Neural crest cell (in vitro differentiated cells): ENCODE data around the gene FBXW7. TPM values are rescaled to one million over a fixed set of nuclear protein-coding genes. Genes with fewer than 3 reads are reported as not detected.

Experiments used
- DNase-seq: peaks from one replicate; pipeline ENCODE4 v3.0.0; 2021; ENCODE audit warnings: low read depth, mixed read lengths, low spot score
- H3K27ac Mint-ChIP-seq: one replicate; pipeline ENCODE4 v1.8.0; 2021; ENCODE audit warnings: mild to moderate bottlenecking, mixed read lengths; ENCODE audit not compliant: unreplicated experiment
- H3K27me3 Mint-ChIP-seq: 2 replicates; pipeline ENCODE4 v1.8.0; 2021; ENCODE audit warnings: low read depth, mild to moderate bottlenecking, mixed read lengths
- H3K36me3 Mint-ChIP-seq: 2 replicates; pipeline ENCODE4 v1.8.0; 2021; ENCODE audit warnings: low read depth, mild to moderate bottlenecking, mixed read lengths
- H3K4me1 Mint-ChIP-seq: 2 replicates; pipeline ENCODE4 v1.8.0; 2021; ENCODE audit warnings: mixed read lengths
- H3K4me3 Mint-ChIP-seq: one replicate; pipeline ENCODE4 v1.8.0; 2021; ENCODE audit warnings: mild to moderate bottlenecking, mixed read lengths
- H3K9me3 Mint-ChIP-seq: 2 replicates; pipeline ENCODE4 v1.8.0; 2021; ENCODE audit warnings: mixed read lengths
- CTCF ChIP-seq: fragments of 200-600 bp; sonication (generic); conservative IDR thresholded peaks from 2 replicates; pipeline ENCODE4 v1.5.0; 2021; ENCODE audit warnings: antibody characterized with exemption, mild to moderate bottlenecking
- total RNA-seq: library from RNA; stranded (reverse); gene quantifications from 2 replicates; pipeline ENCODE4 v1.2.1, GENCODE V29; 2021

The FBXW7 gene
- total RNA-seq, 1 donor from 2014 or later: 33.4 TPM

GRCh38 chr4:152501846-152502536 is 33.9 kb downstream of the FBXW7 start:
- Mint-ChIP-seq H3K4me3 (no peak overlapping the region), H3K4me1 (peaks cover 15% of the 10 kb centered on the region), H3K27ac (no peak overlapping the region), H3K36me3 (no peaks in the 10 kb centered on the region), H3K9me3 (no peaks in the 10 kb centered on the region), H3K27me3 (no peaks in the 10 kb centered on the region)
- TF ChIP-seq CTCF: no peak
- no peak for DNase-seq

- DNase-seq: peak; percentile 72
- Mint-ChIP-seq H3K4me1 (peaks cover 15% of the 10 kb centered on the region), H3K27me3 (no peaks in the 10 kb centered on the region), H3K36me3 (no peaks in the 10 kb centered on the region), H3K27ac (no peak overlapping the region), H3K4me3 (no peak overlapping the region), H3K9me3 (no peaks in the 10 kb centered on the region)
- peak; percentile 93 for TF ChIP-seq CTCF
Observed at GRCh38 chr4:152500800-152501434, 35.0 kb downstream of the FBXW7 start.

DNA sequence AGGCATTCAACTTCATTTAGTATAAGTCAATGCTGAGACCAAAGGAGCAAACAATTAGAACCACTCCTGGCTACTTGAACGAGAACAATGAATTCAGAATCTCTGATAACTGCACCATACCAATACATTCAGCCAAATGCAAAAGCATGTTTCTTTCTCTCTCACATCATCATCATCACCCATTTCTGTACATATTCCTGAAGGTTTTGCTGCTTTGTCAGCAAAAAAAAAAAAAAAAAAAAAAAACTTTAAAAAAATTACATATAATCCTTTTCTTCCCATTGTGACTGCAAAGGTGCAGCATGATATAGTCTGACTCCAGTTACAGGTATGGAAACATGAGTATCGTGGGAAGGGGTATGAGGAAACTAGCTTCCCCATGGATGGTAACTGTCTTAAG is 35.6 kb downstream of the FBXW7 start:
- H3K4me3 Mint-ChIP-seq: no peak overlapping the region
- no peak for TF ChIP-seq CTCF
- H3K27me3 Mint-ChIP-seq: no peaks in the 10 kb centered on the region
- DNase-seq: no peak
- peaks cover 15% of the 10 kb centered on the region for H3K4me1 Mint-ChIP-seq
- no peak overlapping the region for H3K27ac Mint-ChIP-seq
- H3K36me3 Mint-ChIP-seq: no peaks in the 10 kb centered on the region
- no peaks in the 10 kb centered on the region for H3K9me3 Mint-ChIP-seq

- Mint-ChIP-seq H3K4me1 (peaks cover 15% of the 10 kb centered on the region), H3K36me3 (no peaks in the 10 kb centered on the region), H3K9me3 (no peaks in the 10 kb centered on the region), H3K4me3 (no peak overlapping the region), H3K27ac (no peak overlapping the region), H3K27me3 (no peaks in the 10 kb centered on the region)
- no peak for DNase-seq
- no peak for TF ChIP-seq CTCF
Observed at GRCh38 chr4:152499344-152499743, 36.5 kb downstream of the FBXW7 start.

DNA sequence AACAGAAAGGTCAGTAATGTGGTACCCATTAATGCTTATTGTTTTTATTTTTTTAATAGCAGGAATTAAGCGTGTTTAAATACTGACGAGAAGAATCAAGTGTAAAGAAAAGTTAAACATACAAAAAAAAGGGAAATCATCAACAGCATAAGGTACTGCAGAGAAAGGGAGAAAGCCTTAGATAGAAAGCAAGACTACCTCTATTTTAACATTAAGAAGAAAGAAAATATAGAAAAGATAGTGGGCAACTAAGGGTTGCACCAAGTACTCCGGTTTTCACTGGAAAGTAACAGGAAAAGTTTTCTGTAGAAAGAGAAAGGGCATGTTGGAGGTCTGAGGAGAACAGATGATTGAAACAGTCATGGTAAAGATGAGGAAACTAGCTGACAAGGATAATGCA is 41.9 kb downstream of the FBXW7 start:
- Mint-ChIP-seq H3K27ac (no peak overlapping the region), H3K4me1 (peaks cover 14% of the 10 kb centered on the region), H3K4me3 (no peak overlapping the region), H3K36me3 (no peaks in the 10 kb centered on the region), H3K27me3 (no peaks in the 10 kb centered on the region), H3K9me3 (no peaks in the 10 kb centered on the region)
- TF ChIP-seq CTCF: no peak
- DNase-seq: no peak
